Right atrium auricular region (tissue), 2 donors: ENCODE measurements around the gene CD36. TPM values are rescaled to one million over a fixed set of nuclear protein-coding genes. Genes with fewer than 3 reads are reported as not detected.

Experiments
- DNase-seq: peaks from one replicate; pipeline ENCODE4 v3.0.0-alpha.2; 2019; ENCODE audit warnings: low spot score
- H3K27ac ChIP-seq, 2 donors: fragments of 200-600 bp; sonication (generic); 1 replicate in 1 of 2; 2 replicates in 1 of 2; pipeline ENCODE4 v1.5.1; 2016 to 2019
- H3K27me3 ChIP-seq, 2 donors: fragments of 200-600 bp; sonication (generic); one replicate each; pipeline versions ENCODE4 v1.5.1 to v1.6.0; 2017 to 2019
- H3K36me3 ChIP-seq: fragments of 200-600 bp; sonication (generic); one replicate; pipeline ENCODE4 v1.5.1; 2016
- H3K4me1 ChIP-seq, 2 donors: fragments of 200-600 bp; sonication (generic); one replicate each; pipeline versions ENCODE4 v1.5.1 to v1.6.0; 2017 to 2019
- H3K4me3 ChIP-seq, 2 donors: fragments of 200-600 bp; sonication (generic); 1 replicate in 1 of 2; 2 replicates in 1 of 2; pipeline ENCODE4 v1.5.1; 2017 to 2019; ENCODE audit warnings: mild to moderate bottlenecking in 1 of 2, moderate library complexity in 1 of 2
- H3K9me3 ChIP-seq, 2 donors: fragments of 200-600 bp; sonication (generic); one replicate each; pipeline ENCODE4 v1.5.1; 2019
- total RNA-seq, 2 donors: library from RNA; depleted of rRNA; stranded (reverse); fragments of >200 nt; gene quantifications; one replicate each; pipeline ENCODE4 v1.1.0, GENCODE V29; 2016
- TF ChIP-seq, protein P1 (sequence below), 2 donors: fragments of 200-600 bp; sonication (generic); IDR thresholded peaks; one replicate each; pipeline ENCODE4 v1.5.1; 2019; ENCODE audit warnings: antibody characterized with exemption in 2 of 2

Gene CD36
- total RNA-seq, 2 donors from 2014 or later, result 421 to 1,029 TPM

DNA sequence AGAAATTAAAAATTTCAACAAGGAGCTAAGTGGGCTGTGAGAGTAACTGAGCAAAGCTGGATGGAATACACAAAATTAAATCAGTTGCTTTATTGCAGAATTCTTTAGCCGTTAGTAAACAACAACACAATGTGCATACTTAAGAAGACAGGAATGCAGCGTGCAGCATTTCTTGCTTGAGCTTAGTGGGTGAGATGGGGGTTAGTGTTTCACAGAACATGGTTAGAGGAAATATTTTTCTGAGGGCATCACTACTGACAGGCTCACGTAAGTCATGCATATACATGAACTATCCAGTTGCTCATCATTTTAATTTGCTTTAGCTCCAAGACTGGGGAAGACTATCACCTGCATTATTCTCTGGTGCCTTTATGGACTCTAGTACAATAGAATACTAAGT lies 80.8 kb downstream of the CD36 start:
- Histone ChIP-seq H3K27ac (no peak overlapping the region), H3K36me3 (no peaks in the 10 kb centered on the region), H3K27me3 (no peaks in the 10 kb centered on the region), H3K9me3 (no peaks in the 10 kb centered on the region), H3K4me3 (no peak overlapping the region), H3K4me1 (peaks cover 0 to 16% of the 10 kb centered on the region in 2 donors)
- TF ChIP-seq, protein P1, sequence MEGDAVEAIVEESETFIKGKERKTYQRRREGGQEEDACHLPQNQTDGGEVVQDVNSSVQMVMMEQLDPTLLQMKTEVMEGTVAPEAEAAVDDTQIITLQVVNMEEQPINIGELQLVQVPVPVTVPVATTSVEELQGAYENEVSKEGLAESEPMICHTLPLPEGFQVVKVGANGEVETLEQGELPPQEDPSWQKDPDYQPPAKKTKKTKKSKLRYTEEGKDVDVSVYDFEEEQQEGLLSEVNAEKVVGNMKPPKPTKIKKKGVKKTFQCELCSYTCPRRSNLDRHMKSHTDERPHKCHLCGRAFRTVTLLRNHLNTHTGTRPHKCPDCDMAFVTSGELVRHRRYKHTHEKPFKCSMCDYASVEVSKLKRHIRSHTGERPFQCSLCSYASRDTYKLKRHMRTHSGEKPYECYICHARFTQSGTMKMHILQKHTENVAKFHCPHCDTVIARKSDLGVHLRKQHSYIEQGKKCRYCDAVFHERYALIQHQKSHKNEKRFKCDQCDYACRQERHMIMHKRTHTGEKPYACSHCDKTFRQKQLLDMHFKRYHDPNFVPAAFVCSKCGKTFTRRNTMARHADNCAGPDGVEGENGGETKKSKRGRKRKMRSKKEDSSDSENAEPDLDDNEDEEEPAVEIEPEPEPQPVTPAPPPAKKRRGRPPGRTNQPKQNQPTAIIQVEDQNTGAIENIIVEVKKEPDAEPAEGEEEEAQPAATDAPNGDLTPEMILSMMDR (IDR thresholded peaks at IDR 0.05), result no peak
- DNase-seq, result no peak

DNA sequence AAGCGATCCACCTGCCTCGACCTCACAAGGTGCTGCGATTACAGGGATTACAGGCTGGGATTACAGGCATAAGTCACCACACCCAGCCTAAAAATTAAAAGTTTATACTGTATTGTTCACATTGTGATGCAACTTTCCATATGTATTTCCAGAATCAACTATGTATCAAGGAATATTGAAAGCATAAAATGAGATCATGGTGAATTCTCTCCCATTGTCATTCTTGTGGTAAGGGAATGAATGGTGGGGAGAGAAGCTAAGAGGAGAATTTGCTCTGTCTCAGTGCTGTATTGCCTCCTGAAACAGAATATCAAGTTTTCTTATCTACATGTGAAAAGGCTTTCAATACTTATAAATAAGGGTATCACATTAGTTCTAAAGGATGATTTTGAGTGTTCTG lies 81.7 kb downstream of the CD36 start:
- no peaks in the 10 kb centered on the region for H3K36me3 ChIP-seq
- H3K27ac ChIP-seq, result no peak overlapping the region
- H3K4me3 ChIP-seq, result no peak overlapping the region
- no peaks in the 10 kb centered on the region for H3K9me3 ChIP-seq
- TF ChIP-seq, protein P1 (IDR thresholded peaks at IDR 0.05), result no peak
- H3K4me1 ChIP-seq, result peaks cover 0 to 16% of the 10 kb centered on the region in 2 donors
- no peaks in the 10 kb centered on the region for H3K27me3 ChIP-seq
- no peak for DNase-seq

DNA sequence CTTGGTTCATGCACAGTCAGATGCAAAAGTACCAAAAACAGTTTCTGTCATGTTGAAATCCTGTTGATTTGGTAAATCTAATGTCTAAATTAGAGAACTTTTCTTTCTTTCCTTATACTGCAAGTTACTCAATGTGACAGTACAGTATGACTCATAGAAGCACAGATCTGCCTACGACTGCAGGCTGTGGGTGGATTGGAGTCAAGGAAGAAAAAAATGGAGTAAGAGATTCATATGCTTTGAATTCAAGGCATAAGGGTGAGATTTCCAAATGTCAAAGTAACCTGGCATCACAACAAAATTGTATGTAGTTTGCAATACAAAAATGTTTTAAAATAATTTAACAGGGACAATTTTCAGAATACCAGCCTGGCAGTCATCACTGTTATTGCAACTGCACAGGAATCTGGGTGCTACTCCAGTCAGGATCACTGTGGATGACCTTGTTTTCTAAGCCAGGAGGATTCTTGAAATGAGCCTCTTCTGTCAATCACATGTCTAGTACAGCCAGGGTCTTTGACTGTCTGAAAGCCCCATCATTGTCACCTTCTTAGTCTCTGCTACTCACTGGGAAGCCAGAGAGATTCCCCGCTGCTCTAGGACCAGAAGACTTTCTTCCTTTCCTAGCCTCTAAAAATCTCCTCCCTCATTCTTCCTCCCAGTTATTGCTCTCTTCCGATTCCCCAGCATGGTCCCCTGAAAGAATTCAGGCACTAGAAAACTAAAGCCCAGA lies 83.6 kb downstream of the CD36 start:
- H3K9me3 ChIP-seq, result no peaks in the 10 kb centered on the region
- peak; percentile 70 for DNase-seq
- no peak overlapping the region for H3K4me3 ChIP-seq
- H3K27ac ChIP-seq, result peak overlapping the region; percentile 46 to 77
- H3K27me3 ChIP-seq, result no peaks in the 10 kb centered on the region
- TF ChIP-seq, protein P1 (IDR thresholded peaks at IDR 0.05), result no peak
- no peaks in the 10 kb centered on the region for H3K36me3 ChIP-seq
- H3K4me1 ChIP-seq, result peaks cover 0 to 16% of the 10 kb centered on the region in 2 donors

DNA sequence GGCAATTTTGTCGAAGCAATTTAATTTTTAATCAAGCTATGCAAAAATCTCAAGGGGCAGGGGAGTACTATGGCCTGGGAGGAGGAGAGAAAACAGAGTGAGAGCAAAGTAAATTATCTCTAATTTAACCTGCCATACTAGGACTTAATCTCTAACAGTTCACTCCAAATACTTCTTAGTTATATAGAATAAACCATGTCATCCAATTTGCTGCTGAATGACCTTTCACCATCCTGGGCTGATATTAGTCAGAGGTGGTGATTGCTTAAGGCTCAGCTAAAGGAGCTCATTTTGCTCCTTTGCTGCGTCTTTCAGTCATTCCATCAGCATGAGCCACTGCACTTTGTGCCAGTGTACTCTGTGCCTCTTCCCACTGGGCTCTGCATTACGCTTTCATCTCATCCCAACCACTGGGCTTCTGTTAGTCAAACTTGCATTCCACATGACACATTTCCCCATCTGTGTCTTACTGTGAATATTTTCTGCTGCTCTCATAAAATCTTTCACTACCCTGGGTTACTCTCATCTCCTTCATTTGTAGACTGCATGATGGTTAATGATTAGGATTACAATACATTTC lies 84.3 kb downstream of the CD36 start:
- Histone ChIP-seq H3K36me3 (no peaks in the 10 kb centered on the region), H3K27ac (peak overlapping the region; percentile 46 to 77), H3K4me1 (peaks cover 0 to 16% of the 10 kb centered on the region in 2 donors), H3K27me3 (no peaks in the 10 kb centered on the region), H3K9me3 (no peaks in the 10 kb centered on the region), H3K4me3 (no peak overlapping the region)
- peak; percentile 88 for DNase-seq
- TF ChIP-seq, protein P1 (IDR thresholded peaks at IDR 0.05), result no peak

DNA sequence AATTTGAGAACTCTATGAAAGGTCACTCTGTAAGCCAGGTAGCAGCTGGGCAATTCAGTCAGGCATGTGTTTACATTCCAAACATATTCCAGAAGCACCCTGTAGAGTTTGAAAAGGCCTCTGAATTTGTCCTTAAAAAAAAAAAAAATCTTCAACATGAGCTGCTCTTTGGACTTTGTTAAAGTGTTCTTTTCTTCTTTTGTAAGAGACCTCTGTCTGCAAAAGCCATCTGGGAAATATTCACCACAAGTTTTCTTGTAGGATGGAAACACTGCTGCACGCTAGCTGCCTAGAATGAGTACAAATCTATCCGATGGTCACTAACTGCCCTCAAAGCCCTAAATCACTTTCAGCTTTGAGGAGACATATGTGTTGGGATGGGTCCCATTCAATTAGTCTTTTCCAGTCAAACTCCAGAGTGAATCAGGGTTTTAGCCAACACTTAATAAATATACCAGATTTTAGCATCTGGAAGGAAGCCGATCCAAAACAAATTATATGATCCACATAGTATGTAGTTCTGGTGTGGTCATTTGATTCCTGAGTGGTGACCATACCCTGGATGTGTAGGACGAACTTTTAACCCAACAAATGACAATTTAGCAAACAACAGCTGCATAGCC lies 85.9 kb downstream of the CD36 start:
- peaks cover 0 to 16% of the 10 kb centered on the region in 2 donors for H3K4me1 ChIP-seq
- H3K27ac ChIP-seq, result no peak overlapping the region
- no peaks in the 10 kb centered on the region for H3K27me3 ChIP-seq
- H3K9me3 ChIP-seq, result no peaks in the 10 kb centered on the region
- H3K36me3 ChIP-seq, result no peaks in the 10 kb centered on the region
- H3K4me3 ChIP-seq, result no peak overlapping the region
- TF ChIP-seq, protein P1 (IDR thresholded peaks at IDR 0.05), result no peak
- no peak for DNase-seq
